CD4-positive, alpha-beta T cell treated with Interleukin-6 at 100 ng/mL for 8 hours (primary cell): ENCODE results near the gene C11orf21.

Experiments used
- DNase-seq: peaks from one replicate; pipeline ENCODE4 v3.0.0-alpha.2; 2020; ENCODE audit warnings: mixed read lengths, low spot score

Gene C11orf21

GRCh38 chr11:2320568-2321310 is 19.0 kb upstream of the C11orf21 start:
- no peak for DNase-seq

GRCh38 chr11:2319791-2320472 is 18.2 kb upstream of the C11orf21 start:
- no peak for DNase-seq

- DNase-seq = no peak
These were observed 17.0 kb upstream of the C11orf21 start for GRCh38 chr11:2318707-2319106.

GRCh38 chr11:2318123-2318522 is 16.4 kb upstream of the C11orf21 start:
- no peak for DNase-seq

GRCh38 chr11:2317354-2318050 is 15.8 kb upstream of the C11orf21 start:
- no peak for DNase-seq

- DNase-seq = no peak
These were observed 15.2 kb upstream of the C11orf21 start for GRCh38 chr11:2316963-2317244.

- no peak for DNase-seq
These were observed 14.6 kb upstream of the C11orf21 start for GRCh38 chr11:2316169-2316962.

GRCh38 chr11:2315395-2316168 is 13.9 kb upstream of the C11orf21 start:
- no peak for DNase-seq

- no peak for DNase-seq
These were observed 13.0 kb upstream of the C11orf21 start for GRCh38 chr11:2314525-2315394.

GRCh38 chr11:2314136-2314524 is 12.4 kb upstream of the C11orf21 start:
- DNase-seq = no peak

- DNase-seq = no peak
These were observed 11.6 kb upstream of the C11orf21 start for GRCh38 chr11:2313051-2313951.

GRCh38 chr11:2312232-2313042 is 10.7 kb upstream of the C11orf21 start:
- DNase-seq = no peak

GRCh38 chr11:2311353-2312133 is 9.8 kb upstream of the C11orf21 start:
- no peak for DNase-seq

GRCh38 chr11:2310786-2311352 is 9.2 kb upstream of the C11orf21 start:
- DNase-seq = no peak

- no peak for DNase-seq
These were observed 8.5 kb upstream of the C11orf21 start for GRCh38 chr11:2310073-2310785.

GRCh38 chr11:2309251-2310072 is 7.7 kb upstream of the C11orf21 start:
- no peak for DNase-seq
